Ovary (tissue), 9 donors: ENCODE data around the gene ARFGEF3. TPM values are rescaled to one million over a fixed set of nuclear protein-coding genes. Genes with fewer than 3 reads are reported as not detected.

ENCODE experiments used
- DNase-seq, 5 donors: peaks; one replicate each; pipeline ENCODE4 v3.0.0-alpha.2; 2019 to 2020
- H3K27ac ChIP-seq, 2 donors: fragments of 200-600 bp; one replicate each; pipeline versions ENCODE4 v1.5.1 to v1.8.0; 2019 to 2022
- H3K27me3 ChIP-seq: fragments of 200-600 bp; one replicate; pipeline ENCODE4 v1.8.0; 2022
- H3K36me3 ChIP-seq: fragments of 200-600 bp; sonication (generic); one replicate; pipeline ENCODE4 v1.5.1; 2019
- H3K4me1 ChIP-seq: one replicate; pipeline ENCODE4 v1.8.1; 2013; ENCODE audit warnings: mild to moderate bottlenecking, moderate library complexity; ENCODE audit not compliant: insufficient read depth
- H3K4me3 ChIP-seq: fragments of 200-600 bp; sonication (generic); one replicate; pipeline ENCODE4 v1.5.1; 2017
- H3K9me3 ChIP-seq, 2 donors: fragments of 200-600 bp in 1 of 2; sonication (generic) in 1 of 2; one replicate each; pipeline versions ENCODE4 v1.5.1 to v1.8.1; 2013 to 2019; ENCODE audit warnings: mild to moderate bottlenecking in 1 of 2, moderate library complexity in 1 of 2
- EP300 ChIP-seq: sonication (generic); formaldehyde crosslinking; IDR thresholded peaks from one replicate; pipeline ENCODE4 v1.6.1; 2017; ENCODE audit warnings: antibody characterized with exemption
- POLR2A ChIP-seq: fragments of 450-650 bp; IDR thresholded peaks from one replicate; pipeline ENCODE4 v1.6.1; 2017; ENCODE audit warnings: antibody characterized with exemption, mild to moderate bottlenecking, moderate library complexity
- WGBS, 3 donors: extraction: QIAGEN DNeasy Blood & Tissue Kit in 1 of 3; methylation state at CpG; one replicate each; pipeline versions ENCODE4 v1.1.5 to v1.1.7; 2013 to 2017; 5-methylcytosine and 5-hydroxymethylcytosine counted together
- intact Hi-C, 4 donors: fragments of 100-400 bp; cut with DNase I; formaldehyde crosslinking; loops; one replicate each; pipeline versions ENCODE4 v1.11.0 to v1.15.1; 2022 to 2023
- polyA plus RNA-seq, 2 donors: library from polyadenylated mRNA; stranded (reverse); fragments of 200-250 nt in 1 of 2; fragments of 350-450 nt in 1 of 2; fragmentation: Illumina TruSeq in 1 of 2; extraction: RNeasy Lipid Tissue Mini Kit (QIAGEN cat#74804) in 1 of 2; gene quantifications; one replicate each; pipeline ENCODE4 v1.2.3, GENCODE V29; 2013 to 2014
- total RNA-seq, 7 donors: library from RNA; depleted of rRNA in 2 of 7; stranded (reverse); fragments of >200 nt in 2 of 7; fragmentation: NEBNext Ultra II Directional in 3 of 7; extraction: Animal tissue kit (Norgen Biotek cat#: 25700) in 3 of 7; gene quantifications; one replicate each; pipeline versions ENCODE4 v1.1.0 to v1.2.4, GENCODE V29; 2016 to 2023
- TF ChIP-seq, protein P1 (sequence below), 3 donors: fragments of 450-650 bp in 2 of 3; fragments of 200-600 bp in 1 of 3; IDR thresholded peaks; one replicate each; pipeline versions ENCODE4 v1.5.1 to v1.8.0; 2016 to 2022; ENCODE audit warnings: antibody characterized with exemption in 3 of 3, mild to moderate bottlenecking in 1 of 3
- donor health status: DM: no; HTN: no; CAD: no; lungs with moderate emphysema.
- donor health status: DM: no; HTN: no; CAD: no.
- donor health status: Bipolar disorder and iron deficiency.
- donor health status: DM: yes; HTN: yes; CAD: no.
- donor health status: DM: no; HTN: no; CAD: no.
- donor health status: DM: yes; HTN: yes; CAD: no.

Gene ARFGEF3
- total and polyA plus RNA-seq, 9 donors = 0.15 to 6.1 (median 0.72) TPM

DNA sequence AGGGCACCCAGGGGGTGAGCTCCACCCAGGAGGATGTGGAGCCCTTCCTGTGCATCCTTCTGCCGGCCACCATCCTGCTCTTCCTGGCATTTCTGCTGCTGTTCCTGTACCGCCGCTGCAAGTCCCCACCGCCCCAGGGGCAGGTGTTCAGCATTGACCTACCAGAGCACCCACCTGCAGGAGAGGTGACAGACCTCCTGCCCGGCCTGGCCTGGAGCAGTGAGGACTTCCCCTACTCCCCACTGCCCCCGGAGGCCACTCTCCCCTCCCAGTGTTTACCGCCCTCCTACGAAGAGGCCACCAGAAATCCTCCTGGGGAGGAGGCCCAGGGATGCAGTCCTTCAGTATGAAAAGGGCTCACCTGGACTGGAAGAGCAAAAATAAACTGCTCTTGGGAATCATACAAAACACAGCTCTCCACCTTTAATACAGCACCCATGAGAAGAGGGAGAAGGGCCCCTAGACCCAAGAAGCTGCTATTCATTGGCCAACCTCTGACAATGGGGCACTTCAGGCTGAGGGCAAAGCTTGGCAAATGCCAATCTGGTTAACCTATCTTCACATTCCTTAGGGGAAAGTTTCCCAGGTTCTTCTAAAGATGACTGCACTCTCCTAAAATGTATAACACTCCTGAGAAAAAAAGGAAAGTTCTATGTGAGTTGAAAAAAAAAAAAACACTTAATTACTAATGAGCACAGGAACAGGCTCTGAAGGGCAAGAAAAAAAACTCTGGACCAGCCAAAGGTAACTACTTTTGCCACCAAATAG lies 220.9 kb downstream of the ARFGEF3 start:
- no peak overlapping the region for H3K27ac ChIP-seq
- H3K4me3 ChIP-seq = no peak overlapping the region
- intact Hi-C loops = no loop called here
- H3K9me3 ChIP-seq = no peaks in the 10 kb centered on the region
- H3K27me3 ChIP-seq = no peaks in the 10 kb centered on the region
- 67 to 80% (median 78%) methylated on average over 8 of the region's 8 CpGs for WGBS, 3 donors
- no peak for DNase-seq
- TF ChIP-seq, protein P1, sequence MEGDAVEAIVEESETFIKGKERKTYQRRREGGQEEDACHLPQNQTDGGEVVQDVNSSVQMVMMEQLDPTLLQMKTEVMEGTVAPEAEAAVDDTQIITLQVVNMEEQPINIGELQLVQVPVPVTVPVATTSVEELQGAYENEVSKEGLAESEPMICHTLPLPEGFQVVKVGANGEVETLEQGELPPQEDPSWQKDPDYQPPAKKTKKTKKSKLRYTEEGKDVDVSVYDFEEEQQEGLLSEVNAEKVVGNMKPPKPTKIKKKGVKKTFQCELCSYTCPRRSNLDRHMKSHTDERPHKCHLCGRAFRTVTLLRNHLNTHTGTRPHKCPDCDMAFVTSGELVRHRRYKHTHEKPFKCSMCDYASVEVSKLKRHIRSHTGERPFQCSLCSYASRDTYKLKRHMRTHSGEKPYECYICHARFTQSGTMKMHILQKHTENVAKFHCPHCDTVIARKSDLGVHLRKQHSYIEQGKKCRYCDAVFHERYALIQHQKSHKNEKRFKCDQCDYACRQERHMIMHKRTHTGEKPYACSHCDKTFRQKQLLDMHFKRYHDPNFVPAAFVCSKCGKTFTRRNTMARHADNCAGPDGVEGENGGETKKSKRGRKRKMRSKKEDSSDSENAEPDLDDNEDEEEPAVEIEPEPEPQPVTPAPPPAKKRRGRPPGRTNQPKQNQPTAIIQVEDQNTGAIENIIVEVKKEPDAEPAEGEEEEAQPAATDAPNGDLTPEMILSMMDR (IDR thresholded peaks at IDR 0.05) = no peak
- TF ChIP-seq EP300 (no peak), POLR2A (no peak)
- H3K4me1 ChIP-seq = no peaks in the 10 kb centered on the region
- no peaks in the 10 kb centered on the region for H3K36me3 ChIP-seq

DNA sequence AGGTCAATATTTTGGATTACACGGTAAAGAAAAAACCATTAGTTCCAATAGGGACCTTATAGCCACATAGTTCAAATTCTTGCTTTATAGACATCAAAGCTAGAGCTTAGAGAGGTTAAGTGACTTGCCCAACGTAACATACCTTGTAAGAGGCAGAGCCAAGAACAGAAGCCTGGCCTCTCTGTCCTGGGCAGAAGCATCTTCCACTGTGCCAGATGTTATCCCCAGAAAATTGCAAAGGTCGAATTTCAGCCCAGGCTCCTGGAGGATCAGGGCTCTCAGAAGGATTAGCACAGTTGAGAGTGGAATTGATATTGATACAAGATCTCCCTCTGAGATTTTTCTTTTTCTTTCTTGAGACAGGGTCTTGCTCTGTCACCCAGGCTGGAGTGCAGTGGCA lies 222.0 kb downstream of the ARFGEF3 start:
- Histone ChIP-seq H3K9me3 (no peaks in the 10 kb centered on the region), H3K27me3 (no peaks in the 10 kb centered on the region), H3K36me3 (no peaks in the 10 kb centered on the region), H3K4me3 (no peak overlapping the region), H3K4me1 (no peaks in the 10 kb centered on the region), H3K27ac (no peak overlapping the region)
- DNase-seq = no peak
- 73% methylated on average over 3 of the region's 3 CpGs for WGBS, 3 donors
- intact Hi-C loops = no loop called here
- no peak for TF ChIP-seq POLR2A
- TF ChIP-seq EP300 = no peak
- TF ChIP-seq, protein P1 (IDR thresholded peaks at IDR 0.05) = no peak

DNA sequence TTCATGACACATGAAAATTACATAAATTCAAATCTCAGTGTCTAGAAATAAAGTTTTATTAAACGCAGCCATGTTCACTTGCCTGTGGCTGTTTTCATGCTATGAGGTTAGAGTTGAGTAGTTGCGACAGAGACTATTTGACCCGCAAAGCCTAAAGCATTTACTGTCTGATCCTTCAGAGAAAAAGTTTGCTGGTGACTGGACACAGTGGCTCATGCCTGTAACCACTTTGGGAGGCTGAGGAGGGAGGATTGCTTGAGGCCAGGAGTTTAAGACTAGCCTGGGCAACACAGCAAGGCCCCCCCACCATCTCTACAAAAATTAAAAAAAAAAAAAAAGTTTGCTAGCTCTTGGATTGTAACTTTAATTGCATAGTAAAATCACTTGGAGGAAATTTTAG lies 225.2 kb downstream of the ARFGEF3 start:
- H3K9me3 ChIP-seq = no peaks in the 10 kb centered on the region
- DNase-seq = no peak
- TF ChIP-seq EP300 = no peak
- TF ChIP-seq, protein P1 (IDR thresholded peaks at IDR 0.05) = no peak
- TF ChIP-seq POLR2A = no peak
- H3K4me1 ChIP-seq = no peaks in the 10 kb centered on the region
- no peak overlapping the region for H3K27ac ChIP-seq
- H3K27me3 ChIP-seq = no peaks in the 10 kb centered on the region
- no peaks in the 10 kb centered on the region for H3K36me3 ChIP-seq
- H3K4me3 ChIP-seq = no peak overlapping the region
- 87 to 93% (median 92%) methylated on average over 3 of the region's 3 CpGs for WGBS, 3 donors
- intact Hi-C loops = no loop called here

DNA sequence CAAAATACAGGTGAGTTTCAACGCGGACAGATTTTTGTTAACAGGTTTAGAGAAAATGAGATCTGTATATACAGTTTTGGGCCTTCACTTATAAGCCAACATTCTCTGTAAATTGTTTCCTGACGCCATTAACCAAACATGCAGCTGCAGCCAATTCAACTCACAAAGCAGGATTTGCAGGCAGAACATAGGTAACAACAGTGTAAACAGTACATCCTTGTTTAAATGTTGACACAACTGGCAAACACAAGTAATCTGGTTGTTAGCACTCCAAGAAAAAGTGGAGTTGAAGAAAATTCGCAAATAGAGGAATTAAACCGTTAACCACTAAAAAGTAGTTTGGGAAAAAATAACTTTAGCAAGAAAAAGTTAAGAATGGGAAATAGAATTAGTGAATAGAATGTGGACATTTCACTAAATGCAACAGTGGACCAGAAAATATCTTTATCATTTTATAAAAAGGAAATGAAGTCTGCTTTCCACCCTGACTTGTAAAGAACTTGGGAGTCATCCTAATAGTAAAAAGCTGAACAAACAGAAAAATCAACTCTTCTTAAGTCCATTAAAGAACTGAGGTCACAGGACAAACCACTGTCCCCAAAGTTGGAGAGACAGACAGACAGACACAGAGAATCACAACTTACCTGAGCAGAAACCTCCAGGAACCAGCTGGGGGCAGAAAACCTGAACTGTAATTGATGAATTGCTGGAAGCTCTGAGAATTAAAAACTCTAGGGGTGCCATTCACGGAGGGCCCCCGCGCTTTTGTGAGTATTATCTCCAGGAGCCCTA lies 226.0 kb downstream of the ARFGEF3 start:
- TF ChIP-seq, protein P1 (IDR thresholded peaks at IDR 0.05) = no peak
- TF ChIP-seq EP300 (no peak), POLR2A (no peak)

More for the DNA sequence above, 226.0 kb downstream of the ARFGEF3 start:
- no peaks in the 10 kb centered on the region for H3K27me3 ChIP-seq
- H3K9me3 ChIP-seq = no peaks in the 10 kb centered on the region
- H3K27ac ChIP-seq = no peak overlapping the region
- H3K4me1 ChIP-seq = no peaks in the 10 kb centered on the region
- DNase-seq = no peak
- H3K36me3 ChIP-seq = no peaks in the 10 kb centered on the region
- H3K4me3 ChIP-seq = no peak overlapping the region
- intact Hi-C loops = no loop called here
- WGBS, 3 donors = 88 to 91% (median 90%) methylated on average over 8 of the region's 8 CpGs
